ENCODE results near the gene WWC2.
"Not testable (repeated sequence)": the region's sequence is repeated elsewhere in the genome, so short reads cannot be mapped to it uniquely, and the experiment has no call there.

Gene WWC2

GRCh38 chr4:183140911-183141320, 41.9 kb downstream of the WWC2 start:
- no peak for DNase-seq (ENCODE audit: low read depth, low spot score)
- Histone ChIP-seq H3K27ac (ENCODE audit: low read length) (no peak overlapping the region), H3K4me3 (ENCODE audit: low read length) (no peak overlapping the region), H3K4me1 (ENCODE audit: control insufficient read depth, insufficient read depth, low read length) (no peaks in the 10 kb centered on the region; the same call in 1 of the 2 replicates), H3K27me3 (ENCODE audit: control insufficient read depth, insufficient read depth, low read length) (no peaks in the 10 kb centered on the region), H3K36me3 (ENCODE audit: control insufficient read depth, insufficient read depth, low read length) (no peaks in the 10 kb centered on the region), H3K9me3 (ENCODE audit: control insufficient read depth, insufficient read depth, low read length) (no peaks in the 10 kb centered on the region)
- WGBS (ENCODE audit: insufficient coverage, insufficient read length) = no CpG with 5 or more reads among the region's 2 CpGs

DNA sequence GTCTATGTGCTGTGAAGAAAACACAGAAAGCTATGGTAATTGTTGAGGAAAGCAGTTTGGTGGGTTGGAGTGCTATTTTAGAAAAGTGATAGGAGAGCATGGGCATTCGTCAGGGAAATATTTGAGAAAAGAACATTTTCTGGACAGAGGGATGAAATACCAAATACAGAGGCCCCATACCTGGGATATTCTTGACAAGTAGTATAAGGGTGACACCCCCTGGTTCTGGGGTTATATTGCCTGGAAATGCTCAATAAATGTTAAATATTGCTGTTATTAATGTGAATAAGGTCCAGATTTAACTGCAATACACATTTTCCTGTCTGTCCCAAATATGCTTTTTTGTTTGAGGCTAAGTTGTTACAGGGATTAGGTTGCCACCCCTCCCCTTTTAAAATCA, 42.9 kb downstream of the WWC2 start:
- H3K4me1 ChIP-seq (ENCODE audit: control insufficient read depth, insufficient read depth, low read length) = peaks cover 2% of the 10 kb centered on the region; the same call in 1 of the 2 replicates
- H3K27me3 ChIP-seq (ENCODE audit: control insufficient read depth, insufficient read depth, low read length) = no peaks in the 10 kb centered on the region
- DNase-seq (ENCODE audit: low read depth, low spot score) = no peak
- no peak overlapping the region for H3K27ac ChIP-seq (ENCODE audit: low read length)
- H3K4me3 ChIP-seq (ENCODE audit: low read length) = no peak overlapping the region
- no CpG with 5 or more reads among the region's 1 CpG for WGBS (ENCODE audit: insufficient coverage, insufficient read length)
- no peaks in the 10 kb centered on the region for H3K9me3 ChIP-seq (ENCODE audit: control insufficient read depth, insufficient read depth, low read length)
- H3K36me3 ChIP-seq (ENCODE audit: control insufficient read depth, insufficient read depth, low read length) = no peaks in the 10 kb centered on the region

DNA sequence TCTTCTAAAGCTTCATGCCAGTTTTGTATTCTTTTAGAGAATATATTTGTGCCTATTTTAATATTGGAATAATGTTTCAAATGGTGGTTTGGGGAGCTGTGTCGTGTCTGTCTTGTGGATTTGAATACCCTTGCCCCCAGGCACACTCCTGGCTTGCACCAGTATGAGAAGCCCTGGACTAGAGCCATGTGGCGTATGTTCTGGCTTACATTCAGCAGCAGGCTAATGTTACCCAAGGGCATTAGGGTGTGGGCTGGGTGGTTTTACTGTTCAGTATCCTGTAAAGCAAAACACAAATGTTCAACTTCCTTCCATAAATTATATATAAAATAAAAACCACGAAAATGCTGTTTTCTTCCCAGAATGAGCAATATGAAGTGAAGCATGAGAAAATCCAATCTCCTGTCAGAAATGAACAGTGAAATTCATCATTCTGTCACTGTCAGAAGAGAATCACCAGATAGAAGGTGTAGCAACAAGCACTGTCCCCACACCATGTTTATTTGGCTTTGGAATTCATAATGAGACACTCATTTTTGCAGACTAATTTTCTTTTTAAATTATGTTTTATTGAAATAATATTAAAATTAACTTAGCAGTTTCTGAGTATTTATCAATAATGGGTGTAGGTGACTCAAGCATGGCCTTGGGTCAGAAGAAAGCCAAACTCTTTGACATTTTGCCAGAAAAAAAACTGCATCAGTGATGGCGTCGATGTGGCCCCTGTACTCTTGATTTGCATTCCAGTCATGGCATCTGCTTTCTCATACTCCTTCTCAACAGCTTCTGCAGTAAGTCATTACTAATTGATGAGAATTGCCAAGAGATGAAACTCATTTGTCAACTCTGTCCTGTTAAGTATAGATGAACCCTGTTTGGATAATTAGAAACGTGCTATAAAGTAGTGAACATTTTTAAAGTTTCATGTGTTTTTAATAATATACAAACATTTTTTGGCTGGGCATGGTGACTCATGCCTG, 43.8 kb downstream of the WWC2 start:
- DNase-seq (ENCODE audit: low read depth, low spot score) = no peak
- Histone ChIP-seq H3K36me3 (ENCODE audit: control insufficient read depth, insufficient read depth, low read length) (no peaks in the 10 kb centered on the region), H3K27ac (ENCODE audit: low read length) (no peak overlapping the region), H3K4me3 (ENCODE audit: low read length) (no peak overlapping the region), H3K27me3 (ENCODE audit: control insufficient read depth, insufficient read depth, low read length) (no peaks in the 10 kb centered on the region), H3K9me3 (ENCODE audit: control insufficient read depth, insufficient read depth, low read length) (no peaks in the 10 kb centered on the region), H3K4me1 (ENCODE audit: control insufficient read depth, insufficient read depth, low read length) (peaks cover 2% of the 10 kb centered on the region; the same call in 1 of the 2 replicates)
- WGBS (ENCODE audit: insufficient coverage, insufficient read length) = no CpG with 5 or more reads among the region's 6 CpGs

DNA sequence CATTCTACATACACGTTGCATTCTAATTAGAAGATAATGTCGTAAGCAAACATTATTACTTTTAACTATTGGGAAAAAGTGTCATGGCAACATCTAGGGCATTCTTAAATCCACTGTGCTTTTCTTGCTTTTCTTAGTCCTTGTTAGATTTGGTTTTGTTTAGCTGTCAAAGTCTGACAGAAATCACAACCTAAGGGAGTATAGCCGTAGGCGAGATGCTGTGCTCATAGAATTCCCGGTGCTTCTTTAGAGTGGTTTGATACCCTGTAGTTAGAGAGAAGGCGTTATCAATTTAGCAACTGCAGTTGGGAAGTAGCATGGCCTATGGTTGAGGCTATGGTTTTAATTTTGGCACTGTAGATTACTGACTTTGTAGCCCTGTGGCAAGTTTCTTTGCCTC, 45.7 kb downstream of the WWC2 start:
- WGBS (ENCODE audit: insufficient coverage, insufficient read length) = no CpG with 5 or more reads among the region's 6 CpGs
- no peak for DNase-seq (ENCODE audit: low read depth, low spot score)
- no peaks in the 10 kb centered on the region for H3K36me3 ChIP-seq (ENCODE audit: control insufficient read depth, insufficient read depth, low read length)
- no peak overlapping the region for H3K4me3 ChIP-seq (ENCODE audit: low read length)
- no peaks in the 10 kb centered on the region; the same call in 1 of the 2 replicates for H3K9me3 ChIP-seq (ENCODE audit: control insufficient read depth, insufficient read depth, low read length)
- H3K27ac ChIP-seq (ENCODE audit: low read length) = no peak overlapping the region
- no peaks in the 10 kb centered on the region for H3K27me3 ChIP-seq (ENCODE audit: control insufficient read depth, insufficient read depth, low read length)
- H3K4me1 ChIP-seq (ENCODE audit: control insufficient read depth, insufficient read depth, low read length) = peaks cover 2% of the 10 kb centered on the region; the same call in 1 of the 2 replicates

- WGBS (ENCODE audit: insufficient coverage, insufficient read length) = no CpG with 5 or more reads among the region's 2 CpGs
- Histone ChIP-seq H3K4me1 (ENCODE audit: control insufficient read depth, insufficient read depth, low read length) (peaks cover 2% of the 10 kb centered on the region; the same call in 1 of the 2 replicates), H3K27ac (ENCODE audit: low read length) (no peak overlapping the region), H3K9me3 (ENCODE audit: control insufficient read depth, insufficient read depth, low read length) (peaks cover 1% of the 10 kb centered on the region; the same call in 1 of the 2 replicates), H3K27me3 (ENCODE audit: control insufficient read depth, insufficient read depth, low read length) (no peaks in the 10 kb centered on the region), H3K4me3 (ENCODE audit: low read length) (no peak overlapping the region), H3K36me3 (ENCODE audit: control insufficient read depth, insufficient read depth, low read length) (no peaks in the 10 kb centered on the region)
- DNase-seq (ENCODE audit: low read depth, low spot score) = no peak
Measured at GRCh38 chr4:183145773-183146172, 46.7 kb downstream of the WWC2 start.

DNA sequence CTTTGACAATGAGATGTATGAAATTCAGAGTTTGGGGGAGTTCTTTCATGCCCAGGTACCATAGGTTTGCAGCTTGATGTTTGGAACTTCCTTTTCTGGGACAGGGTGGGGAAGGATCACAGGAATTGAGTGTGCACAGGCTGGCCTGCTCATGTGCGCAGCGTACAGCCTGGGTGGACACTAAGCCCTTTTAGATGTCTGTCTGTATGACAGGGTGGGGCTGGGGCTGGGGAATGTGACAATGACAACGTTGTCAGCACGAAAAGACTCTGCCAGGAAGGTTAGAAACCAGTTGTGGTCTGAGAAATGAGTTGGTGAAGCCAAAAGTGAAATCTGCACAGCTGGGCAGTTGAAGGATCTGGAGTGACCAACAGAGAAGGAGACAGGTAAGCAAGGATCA, 47.4 kb downstream of the WWC2 start:
- WGBS (ENCODE audit: insufficient coverage, insufficient read length) = no CpG with 5 or more reads among the region's 4 CpGs

DNA sequence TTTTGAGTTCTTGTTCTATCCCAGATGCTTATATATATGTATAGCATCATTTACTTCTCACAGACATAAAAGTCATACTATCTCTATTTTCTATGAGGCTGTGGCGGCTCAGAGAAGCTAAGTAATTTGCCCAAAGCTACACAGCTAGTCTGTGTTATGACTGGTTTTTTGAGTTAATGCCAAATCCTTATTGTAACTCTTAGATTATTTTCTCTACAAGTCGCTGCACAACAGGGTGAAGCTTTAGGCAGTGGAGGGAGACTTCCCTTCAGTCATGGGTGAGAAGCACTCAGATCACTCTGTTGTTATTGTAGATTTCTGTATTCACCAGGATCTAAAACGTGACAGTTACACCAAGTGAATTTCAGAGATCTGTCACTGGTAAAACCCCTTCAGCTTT, 48.1 kb downstream of the WWC2 start:
- no peak overlapping the region for H3K27ac ChIP-seq (ENCODE audit: low read length)
- no peak overlapping the region for H3K4me3 ChIP-seq (ENCODE audit: low read length)
- H3K27me3 ChIP-seq (ENCODE audit: control insufficient read depth, insufficient read depth, low read length) = no peaks in the 10 kb centered on the region
- no CpG with 5 or more reads among the region's 3 CpGs for WGBS (ENCODE audit: insufficient coverage, insufficient read length)
- H3K4me1 ChIP-seq (ENCODE audit: control insufficient read depth, insufficient read depth, low read length) = peaks cover 2% of the 10 kb centered on the region; the same call in 1 of the 2 replicates
- no peak for DNase-seq (ENCODE audit: low read depth, low spot score)
- H3K9me3 ChIP-seq (ENCODE audit: control insufficient read depth, insufficient read depth, low read length) = peaks cover 1% of the 10 kb centered on the region; the same call in 1 of the 2 replicates
- no peaks in the 10 kb centered on the region for H3K36me3 ChIP-seq (ENCODE audit: control insufficient read depth, insufficient read depth, low read length)

More for the DNA sequence above, 47.4 kb downstream of the WWC2 start:
- no peak overlapping the region for H3K4me3 ChIP-seq (ENCODE audit: low read length)
- no peaks in the 10 kb centered on the region for H3K36me3 ChIP-seq (ENCODE audit: control insufficient read depth, insufficient read depth, low read length)
- DNase-seq (ENCODE audit: low read depth, low spot score) = no peak
- H3K27me3 ChIP-seq (ENCODE audit: control insufficient read depth, insufficient read depth, low read length) = no peaks in the 10 kb centered on the region
- peaks cover 1% of the 10 kb centered on the region; the same call in 1 of the 2 replicates for H3K9me3 ChIP-seq (ENCODE audit: control insufficient read depth, insufficient read depth, low read length)
- no peak overlapping the region for H3K27ac ChIP-seq (ENCODE audit: low read length)
- peaks cover 2% of the 10 kb centered on the region; the same call in 1 of the 2 replicates for H3K4me1 ChIP-seq (ENCODE audit: control insufficient read depth, insufficient read depth, low read length)

GRCh38 chr4:183147983-183148382, 48.9 kb downstream of the WWC2 start:
- Histone ChIP-seq H3K4me3 (ENCODE audit: low read length) (no peak overlapping the region), H3K36me3 (ENCODE audit: control insufficient read depth, insufficient read depth, low read length) (no peaks in the 10 kb centered on the region), H3K27ac (ENCODE audit: low read length) (no peak overlapping the region), H3K27me3 (ENCODE audit: control insufficient read depth, insufficient read depth, low read length) (no peaks in the 10 kb centered on the region), H3K9me3 (ENCODE audit: control insufficient read depth, insufficient read depth, low read length) (peaks cover 1% of the 10 kb centered on the region; the same call in 1 of the 2 replicates), H3K4me1 (ENCODE audit: control insufficient read depth, insufficient read depth, low read length) (peaks cover 2% of the 10 kb centered on the region; the same call in 1 of the 2 replicates)
- DNase-seq (ENCODE audit: low read depth, low spot score) = no peak
- WGBS (ENCODE audit: insufficient coverage, insufficient read length) = no CpG with 5 or more reads among the region's 4 CpGs

GRCh38 chr4:183149616-183150539, 50.8 kb downstream of the WWC2 start:
- Histone ChIP-seq H3K27me3 (ENCODE audit: control insufficient read depth, insufficient read depth, low read length) (no peaks in the 10 kb centered on the region), H3K36me3 (ENCODE audit: control insufficient read depth, insufficient read depth, low read length) (no peaks in the 10 kb centered on the region), H3K27ac (ENCODE audit: low read length) (no peak overlapping the region), H3K9me3 (ENCODE audit: control insufficient read depth, insufficient read depth, low read length) (peaks cover 1% of the 10 kb centered on the region; the same call in 1 of the 2 replicates), H3K4me1 (ENCODE audit: control insufficient read depth, insufficient read depth, low read length) (peaks cover 8% of the 10 kb centered on the region; the same call in 1 of the 2 replicates), H3K4me3 (ENCODE audit: low read length) (no peak overlapping the region)
- WGBS (ENCODE audit: insufficient coverage, insufficient read length) = no CpG with 5 or more reads among the region's 5 CpGs
- no peak for DNase-seq (ENCODE audit: low read depth, low spot score)

GRCh38 chr4:183150664-183151063, 51.6 kb downstream of the WWC2 start:
- not testable (repeated sequence) for H3K4me1 ChIP-seq (ENCODE audit: control insufficient read depth, insufficient read depth, low read length); H3K27ac ChIP-seq (ENCODE audit: low read length); DNase-seq (ENCODE audit: low read depth, low spot score); H3K36me3 ChIP-seq (ENCODE audit: control insufficient read depth, insufficient read depth, low read length); H3K9me3 ChIP-seq (ENCODE audit: control insufficient read depth, insufficient read depth, low read length); H3K27me3 ChIP-seq (ENCODE audit: control insufficient read depth, insufficient read depth, low read length); H3K4me3 ChIP-seq (ENCODE audit: low read length)
- no CpG with 5 or more reads among the region's 5 CpGs for WGBS (ENCODE audit: insufficient coverage, insufficient read length)
